K562 (cell line): ENCODE data around the gene MEAK7. TPM values are rescaled to one million over a fixed set of nuclear protein-coding genes. Genes with fewer than 3 reads are reported as not detected.

Experiments
- AFF4 ChIP-seq: sonication (generic); formaldehyde crosslinking; IDR thresholded peaks from 2 replicates; pipeline ENCODE4 v1.8.0; 2023; ENCODE audit warnings: mild to moderate bottlenecking, missing genetic modification reagents
- ARNT ChIP-seq, 2 experiments: fragments of 450-650 bp; IDR thresholded peaks; 2 replicates each; pipeline ENCODE4 v1.6.1; 2016; ENCODE audit warnings: mild to moderate bottlenecking in 1 of 2
- PTRF ChIP-seq: fragments of 450-650 bp; IDR thresholded peaks from 2 replicates; pipeline ENCODE4 v1.6.1; 2016; ENCODE audit warnings: mild to moderate bottlenecking, missing genetic modification characterization, missing compliant biosample characterization
- ZBTB40 ChIP-seq, 2 experiments: fragments of 450-650 bp in 1 of 2; sonication (generic) in 1 of 2; formaldehyde crosslinking in 1 of 2; IDR thresholded peaks; 2 replicates each; pipeline versions ENCODE4 v1.7.1 to v1.9.0; 2016 to 2022; ENCODE audit warnings: inconsistent platforms in 1 of 2, mild to moderate bottlenecking in 1 of 2, missing genetic modification reagents in 1 of 2
- ZNF23 ChIP-seq: fragments of 250-450 bp; sonication (Bioruptor Pico); IDR thresholded peaks from 2 replicates; pipeline ENCODE4 v1.4.0; 2020; ENCODE audit warnings: mild to moderate bottlenecking
- ZNF740 ChIP-seq, 3 experiments: fragments of 200-800 bp in 1 of 3; sonication (Bioruptor generic) in 1 of 3; sonication (generic) in 1 of 3; formaldehyde crosslinking in 1 of 3; IDR thresholded peaks; 2 replicates each; pipeline versions ENCODE4 v1.6.1 to v1.8.0; 2016 to 2022; ENCODE audit warnings: mild to moderate bottlenecking in 2 of 3, missing compliant biosample characterization in 2 of 3, missing genetic modification characterization in 2 of 3, missing genetic modification reagents in 1 of 3
- polyA plus RNA-seq, 8 experiments: library from polyadenylated mRNA; depleted of rRNA in 4 of 8; stranded (reverse) in 5 of 8; unstranded in 3 of 8; fragments of >200 nt; fragmentation: Nextera tagmentation in 2 of 8; fragmentation: Illumina TruSeq in 1 of 8; extraction: Ambion mirVana in 2 of 8; extraction: Trizol in 1 of 8; gene quantifications; 2 replicates each; pipeline versions ENCODE4 v1.2.1 to v1.2.3, GENCODE V29; 2011 to 2014; ENCODE audit warnings: inconsistent platforms in 1 of 8, missing spikeins in 1 of 8
- total RNA-seq, 7 experiments: library from RNA; depleted of rRNA in 6 of 7; stranded (reverse); fragments of >200 nt in 6 of 7; fragmentation: Illumina TruSeq in 2 of 7; extraction: Trizol in 2 of 7; gene quantifications; 2 replicates each; pipeline versions ENCODE4 v1.2.1 to v1.2.3, GENCODE V29; 2011 to 2021; ENCODE audit warnings: low replicate concordance in 1 of 7

MEAK7 gene
- total and polyA plus RNA-seq, 9 of the 15 experiments (the other 6 are each of a cell fraction or from before 2014, with no cell fraction given) = 1.4 to 14.5 (median 6.3) TPM

GRCh38 chr16:84500531-84500930 is 3.9 kb downstream of the MEAK7 start (continued):
- TF ChIP-seq ZBTB40 (IDR thresholded peaks at IDR 0.05) = no peak
- no peak for TF ChIP-seq ZBTB40 (CRISPR knock-in tag; IDR thresholded peaks at IDR 0.05)
- TF ChIP-seq PTRF (tag) = no peak
- no peak for TF ChIP-seq ZNF740 (CRISPR knock-in tag; IDR thresholded peaks at IDR 0.05)
- TF ChIP-seq ZNF740 (tag; IDR thresholded peaks at IDR 0.05) = no peak
- TF ChIP-seq AFF4 (CRISPR knock-in tag) = no peak
- TF ChIP-seq ZNF23 = no peak
- no peak for TF ChIP-seq ARNT (IDR thresholded peaks at IDR 0.05)
